Renal cortex interstitium (tissue), 11 donors: ENCODE measurements around the gene GSTM3. TPM values are rescaled to one million over a fixed set of nuclear protein-coding genes. Genes with fewer than 3 reads are reported as not detected.
"Not testable (repeated sequence)": the region's sequence is repeated elsewhere in the genome, so short reads cannot be mapped to it uniquely, and the experiment has no call there.

Experiments
- DNase-seq, 11 donors: peaks; one replicate each; pipeline ENCODE4 v3.0.0-alpha.2; 2013; ENCODE audit warnings: low read depth in 9 of 11, low spot score in 4 of 11; ENCODE audit errors: extremely low read depth in 1 of 11
- polyA plus RNA-seq, 3 donors: library from polyadenylated mRNA; unstranded; fragments of 120-200 nt; gene quantifications; one replicate each; pipeline ENCODE4 v1.2.1, GENCODE V29; 2013; ENCODE audit not compliant: insufficient read length in 3 of 3

GSTM3 gene
- polyA plus RNA-seq, 3 donors: 168 to 208 (median 174) TPM

DNA sequence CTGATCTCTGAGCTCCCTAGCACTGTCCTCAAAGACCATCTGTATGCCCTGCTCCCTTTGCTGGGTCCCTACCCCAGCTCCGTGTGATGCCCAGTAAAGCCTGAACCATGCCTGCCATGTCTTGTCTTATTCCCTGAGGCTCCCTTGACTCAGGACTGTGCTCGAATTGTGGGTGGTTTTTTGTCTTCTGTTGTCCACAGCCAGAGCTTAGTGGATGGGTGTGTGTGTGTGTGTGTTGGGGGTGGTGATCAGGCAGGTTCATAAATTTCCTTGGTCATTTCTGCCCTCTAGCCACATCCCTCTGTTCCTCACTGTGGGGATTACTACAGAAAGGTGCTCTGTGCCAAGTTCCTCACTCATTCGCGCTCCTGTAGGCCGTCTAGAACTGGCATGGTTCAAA is 23.1 kb downstream of the GSTM3 start:
- no peak for DNase-seq

- DNase-seq: no peak
Observed at GRCh38 chr1:109716570-109717090, 24.2 kb downstream of the GSTM3 start.

DNA sequence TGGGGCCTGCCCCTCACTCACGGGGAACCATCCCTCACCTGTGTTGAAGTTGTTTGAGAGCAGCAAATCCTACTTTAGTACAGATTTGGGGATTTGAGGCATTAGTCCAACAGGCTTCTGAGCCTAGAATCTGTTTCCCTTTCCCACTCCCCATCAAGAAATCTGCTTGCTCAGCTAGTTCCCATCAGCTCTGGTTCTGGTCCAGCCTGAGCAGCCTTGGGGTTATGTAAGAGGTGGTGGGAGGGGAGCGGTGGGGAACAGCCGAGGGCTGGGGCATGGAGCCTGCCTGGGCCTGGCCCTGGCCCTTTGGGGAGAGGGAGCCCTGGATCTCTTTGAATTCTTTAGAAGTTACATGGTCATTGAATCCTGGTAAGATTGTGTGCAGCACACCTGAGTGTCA is 24.7 kb downstream of the GSTM3 start:
- DNase-seq: no peak

GRCh38 chr1:109714661-109715372 is 26.0 kb downstream of the GSTM3 start:
- no peak for DNase-seq

- DNase-seq: no peak
Observed at GRCh38 chr1:109713636-109714035, 27.2 kb downstream of the GSTM3 start.

DNA sequence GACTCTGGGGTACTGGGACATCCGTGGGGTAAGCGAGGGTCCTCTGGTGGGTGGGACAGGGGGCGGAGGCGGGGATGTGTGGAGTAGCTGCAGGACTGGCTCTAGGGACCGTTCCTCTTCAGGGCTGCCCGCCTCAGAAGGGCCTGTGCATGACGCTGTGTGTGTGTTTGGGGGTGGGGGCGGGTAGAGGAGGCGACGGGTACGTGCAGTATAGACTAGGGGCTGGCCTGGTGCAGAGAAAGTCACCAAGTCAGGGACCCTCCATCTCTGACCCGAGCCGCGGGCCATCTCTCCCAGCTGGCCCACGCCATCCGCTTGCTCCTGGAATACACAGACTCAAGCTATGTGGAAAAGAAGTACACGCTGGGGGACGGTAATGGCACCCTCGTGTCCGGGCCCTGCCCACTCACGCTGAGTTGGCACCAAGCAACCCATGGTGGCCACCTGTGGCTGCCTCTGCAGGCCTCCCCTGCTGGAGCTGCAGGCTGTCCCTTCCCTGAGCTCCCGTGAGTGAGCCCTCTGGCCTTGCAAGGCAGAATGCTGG is 28.4 kb downstream of the GSTM3 start:
- no peak for DNase-seq

DNA sequence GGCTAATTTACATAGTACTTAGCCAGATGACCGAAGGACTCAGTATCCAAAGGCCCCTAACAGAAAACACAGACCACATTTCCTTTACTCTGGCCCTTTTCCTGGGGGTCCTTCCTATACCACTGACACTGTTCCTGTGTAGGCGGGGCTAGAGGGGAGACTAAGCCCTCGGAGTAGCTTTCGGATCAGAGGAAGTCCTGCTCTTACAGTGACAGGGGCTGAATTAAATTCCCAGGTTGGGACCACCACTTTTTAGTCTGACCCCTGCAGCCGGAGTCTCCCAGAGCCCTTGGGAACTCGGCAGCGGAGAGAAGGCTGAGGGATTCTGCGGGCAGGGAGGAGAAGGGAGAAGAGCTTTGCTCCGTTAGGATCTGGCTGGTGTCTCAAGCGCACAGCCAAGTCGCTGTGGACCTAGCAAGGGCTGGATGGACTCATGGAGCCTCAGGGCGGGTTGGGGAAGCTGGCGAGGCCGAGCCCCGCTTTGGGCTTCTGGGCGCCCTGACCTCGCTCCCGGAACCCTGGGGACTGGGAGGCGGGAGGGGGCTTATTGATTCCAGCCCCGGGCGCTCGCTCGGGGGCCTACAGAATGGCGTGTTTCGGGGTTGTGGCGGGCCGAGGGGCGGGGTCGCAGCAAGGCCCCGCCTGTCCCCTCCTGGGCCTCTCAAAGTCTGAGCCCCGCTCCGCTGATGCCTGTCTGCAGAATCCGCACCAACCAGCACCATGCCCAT is 29.1 kb downstream of the GSTM3 start, which contains the start of gene GSTM5:
TSS of gene GSTM5 (plus strand) at position 659 of the 728 bp plus-strand sequence. CDS start at position 721, 62 bp downstream.
- DNase-seq: peak in 1 of 11 donors; percentile 31

- DNase-seq: not testable (repeated sequence)
Observed at GRCh38 chr1:109709822-109710221, 31.0 kb downstream of the GSTM3 start.

GRCh38 chr1:109708949-109709348 is 31.9 kb downstream of the GSTM3 start:
- not testable (repeated sequence) for DNase-seq

- no peak for DNase-seq
Observed at GRCh38 chr1:109705411-109705810, 35.4 kb downstream of the GSTM3 start.

GRCh38 chr1:109704173-109704572 is 36.7 kb downstream of the GSTM3 start:
- no peak for DNase-seq

DNA sequence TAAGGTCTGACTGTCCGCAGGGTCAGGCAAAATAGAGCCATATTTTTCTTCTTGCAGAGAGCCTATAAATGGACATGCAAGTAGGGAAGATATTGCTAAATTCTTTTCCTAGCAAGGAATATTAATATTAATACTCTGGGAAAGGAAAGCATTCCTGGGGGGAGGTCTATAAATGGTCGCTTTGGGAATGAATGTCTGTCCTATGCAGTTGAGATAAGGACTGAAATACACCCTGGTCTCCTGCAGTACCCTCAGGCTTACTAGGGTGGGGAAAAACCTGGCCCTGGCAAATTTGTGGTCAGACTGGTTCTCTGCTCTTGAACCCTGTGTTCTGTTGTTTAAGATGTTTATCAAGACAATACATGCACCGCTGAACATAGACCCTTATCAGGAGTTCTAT is 37.9 kb downstream of the GSTM3 start:
- DNase-seq: not testable (repeated sequence)

- DNase-seq: not testable (repeated sequence)
Observed at GRCh38 chr1:109697861-109698260, 43.0 kb downstream of the GSTM3 start.

DNA sequence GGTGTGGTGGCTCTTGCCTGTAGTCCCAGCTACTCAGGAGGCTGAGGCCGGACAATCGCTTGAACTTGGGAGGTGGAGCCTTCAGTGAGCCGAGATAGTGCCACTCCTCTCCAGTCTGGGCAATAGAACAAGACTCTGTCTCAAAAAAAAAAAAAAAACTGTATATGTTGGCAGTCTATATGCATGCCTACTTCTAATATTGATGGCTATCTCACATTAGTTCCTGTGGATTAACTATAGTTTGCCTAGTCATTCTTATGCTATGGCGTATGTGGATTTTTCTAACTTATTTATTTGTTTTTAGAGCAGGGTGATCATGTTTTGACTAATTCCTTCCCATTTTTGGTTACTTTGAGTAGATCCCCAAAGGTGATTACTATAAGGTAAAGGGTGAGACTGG is 43.8 kb downstream of the GSTM3 start:
- DNase-seq: no peak

DNA sequence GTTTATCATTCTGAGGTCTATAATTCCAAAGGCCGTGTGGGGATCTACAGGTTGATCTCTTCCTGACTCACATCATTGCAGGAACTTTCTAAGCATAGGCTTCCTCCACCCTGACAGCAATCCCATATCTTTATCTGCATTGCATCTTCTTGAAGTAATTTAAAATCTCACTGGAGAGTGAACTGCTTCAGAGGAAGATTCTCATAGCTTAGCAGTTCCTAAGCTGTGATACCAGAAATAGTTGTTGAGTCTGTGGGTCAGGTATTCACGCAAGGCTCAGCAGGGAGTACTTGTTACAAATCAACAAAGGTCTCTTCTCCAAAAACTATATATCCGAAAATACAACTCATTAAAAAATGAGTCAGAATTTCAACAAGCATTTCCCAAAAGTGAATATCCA is 45.7 kb downstream of the GSTM3 start:
- DNase-seq: not testable (repeated sequence)

DNA sequence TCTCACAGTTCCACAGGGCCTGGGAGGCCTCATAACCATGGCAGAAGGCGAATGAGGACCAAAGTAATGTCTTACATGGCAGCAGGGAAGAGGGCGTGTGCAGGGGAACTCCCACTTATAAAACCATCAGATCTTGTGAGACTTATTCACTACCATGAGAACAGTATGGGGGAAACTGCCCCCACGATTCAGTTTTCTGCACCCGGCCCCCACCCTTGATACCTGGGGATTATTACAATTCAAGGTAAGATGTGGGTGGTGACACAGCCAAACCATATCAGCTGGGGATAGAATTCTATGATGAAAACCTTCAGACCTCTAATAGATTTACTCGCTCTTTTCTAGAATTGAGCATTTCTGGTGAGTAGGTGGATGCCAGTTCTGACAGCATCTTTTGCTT is 46.4 kb downstream of the GSTM3 start:
- DNase-seq: not testable (repeated sequence)

- no peak for DNase-seq
Observed at GRCh38 chr1:109691759-109692158, 49.1 kb downstream of the GSTM3 start.

- DNase-seq: no peak
Observed at GRCh38 chr1:109689844-109690405, 50.9 kb downstream of the GSTM3 start.

GRCh38 chr1:109687641-109688499 is 53.0 kb downstream of the GSTM3 start, which contains the start of gene GSTM1:
TSS of gene GSTM1 (plus strand) at chr1:109687817. CDS start at chr1:109687874, 57 bp downstream.
- peak in 5 of 11 donors; percentile 38 to 76 (median 51) for DNase-seq
